Coronary artery (tissue), 2 donors: ENCODE results near the gene AMBRA1.

Source experiments
- DNase-seq: peaks from one replicate; pipeline ENCODE4 v3.0.0-alpha.2; 2017; ENCODE audit warnings: low spot score
- H3K27ac ChIP-seq, 2 donors: fragments of 200-600 bp; sonication (generic); one replicate each; pipeline ENCODE4 v1.5.1; 2016 to 2019
- H3K4me3 ChIP-seq: fragments of 200-600 bp; sonication (generic); 2 replicates; pipeline ENCODE4 v1.5.1; 2016; ENCODE audit warnings: mild to moderate bottlenecking, moderate library complexity
- CTCF ChIP-seq: fragments of 200-600 bp; sonication (generic); IDR thresholded peaks from one replicate; pipeline ENCODE4 v1.5.1; 2019; ENCODE audit warnings: antibody characterized with exemption

Gene AMBRA1

GRCh38 chr11:46514370-46514769, 79.5 kb downstream of the AMBRA1 start:
- Histone ChIP-seq H3K4me3 (no peak overlapping the region), H3K27ac (no peak overlapping the region)
- DNase-seq, result no peak
- TF ChIP-seq CTCF, result no peak

GRCh38 chr11:46513934-46514342, 79.9 kb downstream of the AMBRA1 start:
- DNase-seq, result no peak
- Histone ChIP-seq H3K4me3 (no peak overlapping the region), H3K27ac (no peak overlapping the region)
- no peak for TF ChIP-seq CTCF

- no peak for DNase-seq
- TF ChIP-seq CTCF, result no peak
- H3K4me3 ChIP-seq, result no peak overlapping the region
- no peak overlapping the region for H3K27ac ChIP-seq
These were observed 81.5 kb downstream of the AMBRA1 start for GRCh38 chr11:46512261-46512881.

GRCh38 chr11:46511342-46511741, 82.5 kb downstream of the AMBRA1 start:
- no peak overlapping the region for H3K4me3 ChIP-seq
- no peak for DNase-seq
- H3K27ac ChIP-seq, result no peak overlapping the region
- TF ChIP-seq CTCF, result no peak

GRCh38 chr11:46508360-46508759, 85.5 kb downstream of the AMBRA1 start:
- Histone ChIP-seq H3K27ac (no peak overlapping the region), H3K4me3 (no peak overlapping the region)
- no peak for DNase-seq
- TF ChIP-seq CTCF, result no peak

GRCh38 chr11:46506483-46506791, 87.4 kb downstream of the AMBRA1 start:
- H3K4me3 ChIP-seq, result no peak overlapping the region
- no peak for TF ChIP-seq CTCF
- no peak for DNase-seq
- H3K27ac ChIP-seq, result no peak overlapping the region

GRCh38 chr11:46505741-46506482, 87.9 kb downstream of the AMBRA1 start:
- DNase-seq, result no peak
- Histone ChIP-seq H3K4me3 (no peak overlapping the region), H3K27ac (no peak overlapping the region)
- no peak for TF ChIP-seq CTCF
